AG04450 (cell line): ENCODE results near the gene ANKRD22. TPM values are rescaled to one million over a fixed set of nuclear protein-coding genes. Genes with fewer than 3 reads are reported as not detected.

Experiments
- CTCF ChIA-PET: fragments of 300-600, 350-600 bp; formaldehyde crosslinking; extraction: SDS; loops from one replicate; lab custom pipeline; 2022; ENCODE audit warnings: antibody characterized with exemption, inconsistent platforms; lab: Charles Lee
- POLR2A ChIA-PET: fragments of 350-600 bp; formaldehyde crosslinking; extraction: SDS; loops from one replicate; lab custom pipeline; 2021; ENCODE audit warnings: antibody characterized with exemption, inconsistent platforms; lab: Yijun Ruan, JAX
- DNase-seq: peaks from one replicate; pipeline ENCODE4 v3.0.0-alpha.2; 2011; ENCODE audit warnings: low read depth, low spot score
- H3K27ac ChIP-seq: one replicate; pipeline ENCODE4 v1.5.1; 2012; ENCODE audit warnings: low read depth, low read length, control low read depth
- H3K27me3 ChIP-seq: one replicate; pipeline ENCODE4 v1.6.0; 2012; ENCODE audit warnings: low read length; ENCODE audit not compliant: control insufficient read depth, insufficient read depth
- H3K4me3 ChIP-seq: 2 replicates; pipeline ENCODE4 v1.5.1; 2011; ENCODE audit warnings: mild to moderate bottlenecking, low read depth, low read length, control low read depth
- H3K9me3 ChIP-seq: 2 replicates; pipeline ENCODE4 v1.5.1; 2012; ENCODE audit warnings: low read length; ENCODE audit not compliant: control insufficient read depth, insufficient read depth
- polyA plus RNA-seq: library from polyadenylated mRNA; depleted of rRNA; stranded (reverse); fragments of >200 nt; gene quantifications from 2 replicates; pipeline ENCODE4 v1.2.3, GENCODE V29; 2011
- TF ChIP-seq, protein P1 (sequence below): IDR thresholded peaks from 2 replicates; pipeline ENCODE4 v1.5.1; 2011; ENCODE audit warnings: low read depth, low read length, control low read depth, inconsistent platforms

Gene ANKRD22
- polyA plus RNA-seq, 1 experiment, result not detected

- ChIA-PET POLR2A (interaction anchor here (0.8 to 2.3 kb wide), 6 partner anchors 10 to 110 kb away, joined by 3 to 11 read pairs (median 6); partner anchors contain the start of gene FAS), CTCF (interaction anchor here (0.8 to 7.2 kb wide), 5 partner anchors 44 to 315 kb away, joined by 3 to 44 read pairs (median 8); no protein-coding TSS in a partner anchor)
- Histone ChIP-seq H3K9me3 (no peaks in the 10 kb centered on the region), H3K4me3 (peak overlapping the region; percentile 85), H3K27ac (peak overlapping the region; percentile 88), H3K27me3 (no peaks in the 10 kb centered on the region)
- TF ChIP-seq, protein P1, sequence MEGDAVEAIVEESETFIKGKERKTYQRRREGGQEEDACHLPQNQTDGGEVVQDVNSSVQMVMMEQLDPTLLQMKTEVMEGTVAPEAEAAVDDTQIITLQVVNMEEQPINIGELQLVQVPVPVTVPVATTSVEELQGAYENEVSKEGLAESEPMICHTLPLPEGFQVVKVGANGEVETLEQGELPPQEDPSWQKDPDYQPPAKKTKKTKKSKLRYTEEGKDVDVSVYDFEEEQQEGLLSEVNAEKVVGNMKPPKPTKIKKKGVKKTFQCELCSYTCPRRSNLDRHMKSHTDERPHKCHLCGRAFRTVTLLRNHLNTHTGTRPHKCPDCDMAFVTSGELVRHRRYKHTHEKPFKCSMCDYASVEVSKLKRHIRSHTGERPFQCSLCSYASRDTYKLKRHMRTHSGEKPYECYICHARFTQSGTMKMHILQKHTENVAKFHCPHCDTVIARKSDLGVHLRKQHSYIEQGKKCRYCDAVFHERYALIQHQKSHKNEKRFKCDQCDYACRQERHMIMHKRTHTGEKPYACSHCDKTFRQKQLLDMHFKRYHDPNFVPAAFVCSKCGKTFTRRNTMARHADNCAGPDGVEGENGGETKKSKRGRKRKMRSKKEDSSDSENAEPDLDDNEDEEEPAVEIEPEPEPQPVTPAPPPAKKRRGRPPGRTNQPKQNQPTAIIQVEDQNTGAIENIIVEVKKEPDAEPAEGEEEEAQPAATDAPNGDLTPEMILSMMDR, result 0 out of 2 replicates have a peak, but pooled peaks have one; percentile 26
- DNase-seq, result no peak
These were observed 28.8 kb upstream of the ANKRD22 start for GRCh38 chr10:88880282-88881076.

DNA sequence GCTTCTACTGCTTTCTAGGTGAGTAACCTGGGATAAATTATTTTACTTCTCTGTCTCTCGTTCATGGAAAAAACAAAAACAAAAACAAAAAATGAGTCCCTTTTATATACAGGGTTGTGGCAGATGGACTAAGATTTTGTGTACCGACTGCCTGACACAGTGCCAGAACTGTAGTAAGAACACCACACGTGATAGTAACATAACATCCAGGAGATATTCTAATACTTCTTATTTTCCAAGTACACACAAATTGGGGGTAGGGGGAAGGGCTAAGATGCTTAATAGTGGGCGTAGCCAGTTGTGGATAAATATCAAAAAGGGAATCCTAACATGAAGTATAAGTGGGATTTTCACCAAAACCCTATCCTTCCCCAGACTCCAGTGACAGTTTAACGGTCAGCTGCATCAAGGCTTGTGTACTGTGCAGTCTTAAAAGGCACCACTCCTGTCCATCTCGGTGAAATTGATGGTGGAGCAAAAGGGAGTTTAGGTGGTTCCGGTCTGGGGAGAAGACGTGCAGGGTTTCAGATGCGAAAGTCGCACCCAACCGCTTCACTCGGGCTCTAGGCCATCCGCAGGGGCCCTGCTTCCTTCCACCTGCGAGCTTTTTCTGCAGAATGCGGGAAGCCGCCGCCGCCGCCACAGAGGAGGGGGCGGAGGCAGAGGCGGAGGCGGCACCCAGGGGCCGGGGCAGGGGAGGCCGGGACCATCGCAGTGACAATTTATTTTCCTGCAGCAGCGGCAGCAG is 28.1 kb upstream of the ANKRD22 start, which contains the start of gene STAMBPL1:
TSS of gene STAMBPL1 (plus strand) at position 712 of the 748 bp plus-strand sequence. CDS start 21,464 bp downstream, outside the sequence.
- ChIA-PET CTCF (interaction anchor here (0.6 to 2.5 kb wide), 5 partner anchors 18 to 314 kb away, joined by 3 to 12 read pairs (median 3); no protein-coding TSS in a partner anchor), POLR2A (interaction anchor here (0.6 to 1.5 kb wide), 6 partner anchors 9 to 110 kb away, joined by 3 to 11 read pairs (median 4); partner anchors contain the start of gene FAS)
- no peak for DNase-seq
- TF ChIP-seq, protein P1, result no peak
- Histone ChIP-seq H3K27me3 (no peaks in the 10 kb centered on the region), H3K27ac (peak within 1 kb of the TSS; percentile 88), H3K9me3 (no peaks in the 10 kb centered on the region), H3K4me3 (peak within 1 kb of the TSS; percentile 85)

GRCh38 chr10:88877298-88877697 is 25.7 kb upstream of the ANKRD22 start:
- Histone ChIP-seq H3K9me3 (no peaks in the 10 kb centered on the region), H3K4me3 (no peak overlapping the region), H3K27ac (no peak overlapping the region), H3K27me3 (no peaks in the 10 kb centered on the region)
- POLR2A ChIA-PET, result no interaction called here
- no peak for DNase-seq
- TF ChIP-seq, protein P1, result no peak
- CTCF ChIA-PET, result interaction anchor here (1.2 to 1.6 kb wide), 3 partner anchors 41 to 110 kb away, joined by 3 to 5 read pairs (median 5); no protein-coding TSS in a partner anchor

GRCh38 chr10:88875081-88875480 is 23.4 kb upstream of the ANKRD22 start:
- Histone ChIP-seq H3K4me3 (no peak overlapping the region), H3K27ac (no peak overlapping the region), H3K27me3 (no peaks in the 10 kb centered on the region), H3K9me3 (no peaks in the 10 kb centered on the region)
- TF ChIP-seq, protein P1, result no peak
- ChIA-PET CTCF (interaction anchor here (2.4 kb wide), 1 partner anchor 40 kb away, joined by 11 read pairs; no protein-coding TSS in a partner anchor), POLR2A (no interaction called here)
- no peak for DNase-seq
